Neural progenitor cell (in vitro differentiated cells): Measurements from ENCODE around the gene RALY.

Experiments used
- CTCF ChIP-seq: fragments of 200-600 bp; sonication (generic); IDR thresholded peaks from 2 replicates; pipeline ENCODE4 v1.5.1; 2017; ENCODE audit warnings: antibody characterized with exemption, mild to moderate bottlenecking
- EZH2 ChIP-seq: fragments of 200-600 bp; sonication (generic); IDR thresholded peaks from 2 replicates; pipeline ENCODE4 v1.6.1; 2017; ENCODE audit warnings: antibody characterized with exemption, mild to moderate bottlenecking, moderate library complexity
- EZH2phosphoT487 ChIP-seq: fragments of 200-600 bp; sonication (generic); IDR thresholded peaks from 2 replicates; pipeline ENCODE4 v1.6.1; 2017; ENCODE audit warnings: antibody characterized with exemption

DNA sequence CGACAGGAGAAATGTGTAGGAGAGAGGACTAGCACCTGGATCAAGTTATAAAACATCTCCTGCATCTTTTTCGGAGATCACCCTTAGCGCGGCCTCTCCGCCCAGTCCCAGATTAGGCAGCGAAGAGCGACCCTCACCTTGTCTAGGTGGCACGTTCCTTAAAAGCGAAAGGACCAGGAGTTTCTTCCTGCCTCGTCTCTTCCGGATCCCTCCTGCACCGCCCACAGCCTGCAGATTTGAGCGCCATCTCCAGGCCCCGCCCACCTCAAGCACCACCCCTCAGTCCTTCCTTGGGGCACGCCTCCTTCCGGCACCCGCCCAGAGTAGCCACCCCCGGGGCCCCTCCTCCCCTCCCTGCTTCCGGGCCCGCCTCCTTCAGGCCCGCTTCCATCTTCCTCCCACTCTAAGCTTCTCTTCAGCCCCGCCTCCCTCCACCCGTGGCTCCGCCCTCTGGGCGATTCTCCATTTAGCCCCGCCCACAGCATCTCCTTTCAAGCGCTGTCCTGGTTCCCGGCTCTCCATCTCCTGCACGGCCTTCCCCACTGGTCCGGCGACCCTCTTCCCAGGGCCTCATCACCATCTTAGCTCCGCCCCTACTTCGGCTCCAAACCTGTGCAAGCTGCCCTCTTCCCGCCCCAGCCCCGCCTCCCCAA is 662 bp upstream of the RALY start:
- no peak for TF ChIP-seq CTCF
- no peak for TF ChIP-seq EZH2
- TF ChIP-seq EZH2phosphoT487, result no peak
